ENCODE data around the gene ABI3BP. TPM values are rescaled to one million over a fixed set of nuclear protein-coding genes. Genes with fewer than 3 reads are reported as not detected.

Gene ABI3BP
- total RNA-seq, 1 experiment from 2014 or later, result 0.28 TPM

DNA sequence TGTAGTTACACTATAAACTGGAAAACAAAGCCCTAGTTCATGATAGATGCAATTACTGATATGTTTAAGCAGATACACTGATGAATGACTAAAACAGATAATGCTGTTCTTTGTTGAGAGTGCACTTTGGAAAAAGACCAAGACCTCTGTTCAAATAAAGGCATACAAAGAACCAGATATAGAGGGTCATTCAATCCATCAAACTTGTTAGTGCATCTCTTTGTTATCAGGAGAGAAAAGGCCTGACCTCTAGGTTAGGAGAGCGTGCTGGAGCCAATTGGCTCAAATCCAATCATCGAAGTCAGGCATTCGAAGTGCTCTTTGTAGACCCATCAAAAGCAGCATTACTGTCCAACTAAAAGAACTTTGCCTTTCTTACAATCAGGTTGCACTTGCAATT is 159.7 kb downstream of the ABI3BP start:
- DNase-seq, result no peak
- no peak overlapping the region for H3K27ac ChIP-seq (ENCODE audit: insufficient read length, low read depth, low read length)
- H3K4me3 Mint-ChIP-seq, result no peak overlapping the region

More for the DNA sequence above, 159.7 kb downstream of the ABI3BP start:
- Histone ChIP-seq H3K56ac (ENCODE audit: insufficient read length, low read depth, low read length) (no peak overlapping the region), H3K23me2 (ENCODE audit: insufficient read length, low read depth, low read length, poor library complexity, severe bottlenecking) (no peaks in the 10 kb centered on the region), H2BK5ac (ENCODE audit: insufficient read length, low read length) (no peak overlapping the region), H3K27me3 (ENCODE audit: insufficient read depth, low read length) (no peaks in the 10 kb centered on the region), H3K9me3 (ENCODE audit: control insufficient read depth, low read depth, low read length) (no peaks in the 10 kb centered on the region), H3K9ac (ENCODE audit: extremely low read depth, insufficient read length, low read length) (no peak overlapping the region), H4K20me1 (ENCODE audit: control insufficient read depth, insufficient read depth, insufficient read length) (no peaks in the 10 kb centered on the region), H2BK20ac (ENCODE audit: low read depth, low read length, poor library complexity, severe bottlenecking) (no peak overlapping the region), H3T11ph (ENCODE audit: low read length) (no peak overlapping the region), H2BK15ac (ENCODE audit: low read depth, low read length) (no peak overlapping the region), H2BK12ac (ENCODE audit: insufficient read length, low read depth, low read length) (no peak overlapping the region), H3K79me1 (ENCODE audit: insufficient read depth, low read depth, low read length, poor library complexity, severe bottlenecking) (no peaks in the 10 kb centered on the region), H4K8ac (replicated peaks; ENCODE audit: insufficient read length, low read depth, low read length) (no peak overlapping the region), H2AK5ac (ENCODE audit: insufficient read length, low read length) (no peak overlapping the region), H4K5ac (ENCODE audit: insufficient read length, low read depth, low read length) (no peak overlapping the region), H3K4me1 (ENCODE audit: insufficient read depth, low read length) (no peaks in the 10 kb centered on the region; the same call in 1 of the 2 replicates), H2AFZ (ENCODE audit: low read length) (no peak overlapping the region), H3K4ac (ENCODE audit: low read depth, low read length) (no peak overlapping the region), H3K14ac (ENCODE audit: insufficient read depth, low read length) (no peak overlapping the region), H3K23ac (ENCODE audit: insufficient read length, low read depth, low read length) (no peak overlapping the region), H3K4me2 (ENCODE audit: insufficient read depth, insufficient read length, low read length) (no peak overlapping the region), H4K91ac (ENCODE audit: insufficient read length, low read depth, low read length) (no peak overlapping the region), H2BK120ac (ENCODE audit: low read depth, low read length, poor library complexity, severe bottlenecking) (no peak overlapping the region), H3K18ac (ENCODE audit: insufficient read length, low read depth, low read length) (no peak overlapping the region), H3K79me2 (ENCODE audit: insufficient read depth, low read length) (no peaks in the 10 kb centered on the region)
- no peak overlapping the region for H3K27ac Mint-ChIP-seq
- TF ChIP-seq, protein P1, sequence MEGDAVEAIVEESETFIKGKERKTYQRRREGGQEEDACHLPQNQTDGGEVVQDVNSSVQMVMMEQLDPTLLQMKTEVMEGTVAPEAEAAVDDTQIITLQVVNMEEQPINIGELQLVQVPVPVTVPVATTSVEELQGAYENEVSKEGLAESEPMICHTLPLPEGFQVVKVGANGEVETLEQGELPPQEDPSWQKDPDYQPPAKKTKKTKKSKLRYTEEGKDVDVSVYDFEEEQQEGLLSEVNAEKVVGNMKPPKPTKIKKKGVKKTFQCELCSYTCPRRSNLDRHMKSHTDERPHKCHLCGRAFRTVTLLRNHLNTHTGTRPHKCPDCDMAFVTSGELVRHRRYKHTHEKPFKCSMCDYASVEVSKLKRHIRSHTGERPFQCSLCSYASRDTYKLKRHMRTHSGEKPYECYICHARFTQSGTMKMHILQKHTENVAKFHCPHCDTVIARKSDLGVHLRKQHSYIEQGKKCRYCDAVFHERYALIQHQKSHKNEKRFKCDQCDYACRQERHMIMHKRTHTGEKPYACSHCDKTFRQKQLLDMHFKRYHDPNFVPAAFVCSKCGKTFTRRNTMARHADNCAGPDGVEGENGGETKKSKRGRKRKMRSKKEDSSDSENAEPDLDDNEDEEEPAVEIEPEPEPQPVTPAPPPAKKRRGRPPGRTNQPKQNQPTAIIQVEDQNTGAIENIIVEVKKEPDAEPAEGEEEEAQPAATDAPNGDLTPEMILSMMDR (conservative IDR thresholded peaks at IDR 0.05), result no peak
- no peaks in the 10 kb centered on the region for H3K36me3 Mint-ChIP-seq (ENCODE audit: insufficient read depth in 1 of 3, low read depth in 3 of 3)
- H3K4me1 Mint-ChIP-seq, result peaks cover 7 to 8% of the 10 kb centered on the region in 2 experiments; a peak in 3 of 4 replicates
- no CpG with 5 or more reads among the region's 3 CpGs for WGBS (ENCODE audit: extremely low coverage, insufficient read length, low lambda C conversion rate)
- H3K9me3 Mint-ChIP-seq, result no peaks in the 10 kb centered on the region
- H3K27me3 Mint-ChIP-seq (ENCODE audit: low read depth), result no peaks in the 10 kb centered on the region

Measured in H9 (cell line).